NCI-H460 (cell line): ENCODE results near the gene KLHL7. TPM values are rescaled to one million over a fixed set of nuclear protein-coding genes. Genes with fewer than 3 reads are reported as not detected.
"Not testable (repeated sequence)": the region's sequence is repeated elsewhere in the genome, so short reads cannot be mapped to it uniquely, and the experiment has no call there.

Experiments
- DNase-seq: peaks from one replicate; pipeline ENCODE4 v3.0.0-alpha.2; 2016; ENCODE audit warnings: low read depth; ENCODE audit errors: extremely low read depth
- total RNA-seq: library from RNA; depleted of rRNA; stranded (reverse); fragments of >200 nt; shearing (Covaris generic); gene quantifications from 2 replicates; pipeline ENCODE4 v1.2.3, GENCODE V29; 2014; rRNA removed

Gene KLHL7
- total RNA-seq, 1 experiment from 2014 or later: 50.9 TPM

GRCh38 chr7:23212395-23212794 lies 106.8 kb downstream of the KLHL7 start:
- DNase-seq: no peak

- DNase-seq: no peak
Measured at GRCh38 chr7:23212841-23213240, 107.3 kb downstream of the KLHL7 start.

GRCh38 chr7:23213755-23214154 lies 108.2 kb downstream of the KLHL7 start:
- DNase-seq: no peak

GRCh38 chr7:23214423-23214822 lies 108.8 kb downstream of the KLHL7 start:
- no peak for DNase-seq

GRCh38 chr7:23214938-23215337 lies 109.4 kb downstream of the KLHL7 start:
- DNase-seq: no peak

- DNase-seq: no peak
Measured at GRCh38 chr7:23216021-23216420, 110.4 kb downstream of the KLHL7 start.

- DNase-seq: no peak
Measured at GRCh38 chr7:23218196-23218595, 112.6 kb downstream of the KLHL7 start.

GRCh38 chr7:23220690-23221305 lies 115.2 kb downstream of the KLHL7 start:
- DNase-seq: no peak

GRCh38 chr7:23222439-23223030 lies 117.0 kb downstream of the KLHL7 start:
- DNase-seq: no peak

- DNase-seq: not testable (repeated sequence)
Measured at GRCh38 chr7:23224364-23224763, 118.8 kb downstream of the KLHL7 start.

- DNase-seq: no peak
Measured at GRCh38 chr7:23226844-23227450, 121.4 kb downstream of the KLHL7 start.

Other genes with a start within 250 kb of the KLHL7 start
- gene HYCC1, start 91.7 kb upstream of the KLHL7 start, total RNA-seq: 22.2 and 30.7 TPM in 2 replicates
- gene NUP42, start 76.3 kb downstream of the KLHL7 start, total RNA-seq: 63.0 and 85.0 TPM in 2 replicates
- 1.4 and 2.7 TPM in 2 replicates for gene GPNMB, start 141.0 kb downstream of the KLHL7 start, total RNA-seq
- 100 and 108 TPM in 2 replicates for gene MALSU1, start 193.6 kb downstream of the KLHL7 start, total RNA-seq